Lung microvascular endothelial cell (primary cell): ENCODE results near the gene ANLN. TPM values are rescaled to one million over a fixed set of nuclear protein-coding genes. Genes with fewer than 3 reads are reported as not detected.
"Not testable (repeated sequence)": the region's sequence is repeated elsewhere in the genome, so short reads cannot be mapped to it uniquely, and the experiment has no call there.

Experiments
- DNase-seq, 2 donors: peaks; one replicate each; pipeline versions ENCODE4 v3.0.0 to v3.0.0-alpha.2; 2010; ENCODE audit warnings: low read depth in 2 of 2
- total RNA-seq: library from RNA; depleted of rRNA; stranded (reverse); fragments of >200 nt; gene quantifications from 2 replicates; pipeline ENCODE4 v1.2.1, GENCODE V29; 2014

Gene ANLN
- total RNA-seq, 1 donor from 2014 or later = 6.3 TPM

DNA sequence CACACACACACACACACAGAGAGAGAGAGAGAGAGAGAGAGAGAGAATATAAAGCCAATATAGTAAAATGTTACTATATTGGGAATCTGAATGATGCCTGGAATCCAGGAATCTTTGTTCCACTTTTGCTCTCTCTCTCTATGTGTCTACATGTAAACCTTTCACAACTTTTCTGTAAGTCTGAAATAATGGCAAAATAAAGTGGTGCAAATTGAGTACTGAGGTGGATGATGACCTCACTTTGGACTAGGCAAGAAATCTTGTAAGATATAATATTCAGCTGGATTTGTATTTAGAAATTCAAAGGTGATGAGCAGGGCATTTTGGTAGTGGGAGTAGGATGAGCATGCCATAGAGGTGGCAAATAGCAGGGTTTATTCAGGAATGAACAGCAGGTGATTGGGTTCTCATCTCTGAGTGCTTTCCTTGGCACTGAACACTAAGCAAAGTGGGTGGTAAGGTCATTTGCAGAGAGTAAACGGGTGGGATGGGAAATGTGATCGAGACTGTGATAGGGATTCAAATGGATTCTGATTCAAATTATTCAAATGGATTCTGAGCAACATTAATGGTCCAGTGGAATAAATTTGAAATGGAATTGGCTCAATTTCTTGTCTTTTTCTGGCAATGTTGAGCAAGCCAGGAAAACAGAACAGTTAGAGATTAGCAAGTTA, 9.7 kb upstream of the ANLN start:
- no peak for DNase-seq

DNA sequence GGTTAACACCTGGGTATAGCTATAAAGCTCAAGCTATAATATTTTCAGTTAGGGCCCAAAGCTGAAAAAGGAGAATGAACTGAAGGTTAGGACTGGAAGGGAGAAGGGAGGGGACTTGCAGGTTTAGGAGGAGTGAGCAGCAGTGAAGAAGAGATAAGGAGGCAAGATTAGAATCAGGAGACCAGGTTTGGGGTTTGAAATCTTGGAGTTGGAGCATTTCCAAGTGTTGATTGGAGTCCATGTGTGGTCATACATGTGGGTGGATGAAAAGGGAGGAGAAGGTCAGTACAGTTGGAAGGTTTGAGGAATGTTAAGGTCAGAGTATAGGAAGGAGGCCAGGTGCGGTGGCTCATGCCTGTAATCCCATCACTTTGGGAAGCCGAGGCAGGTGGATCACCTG, 8.6 kb upstream of the ANLN start:
- DNase-seq = no peak

DNA sequence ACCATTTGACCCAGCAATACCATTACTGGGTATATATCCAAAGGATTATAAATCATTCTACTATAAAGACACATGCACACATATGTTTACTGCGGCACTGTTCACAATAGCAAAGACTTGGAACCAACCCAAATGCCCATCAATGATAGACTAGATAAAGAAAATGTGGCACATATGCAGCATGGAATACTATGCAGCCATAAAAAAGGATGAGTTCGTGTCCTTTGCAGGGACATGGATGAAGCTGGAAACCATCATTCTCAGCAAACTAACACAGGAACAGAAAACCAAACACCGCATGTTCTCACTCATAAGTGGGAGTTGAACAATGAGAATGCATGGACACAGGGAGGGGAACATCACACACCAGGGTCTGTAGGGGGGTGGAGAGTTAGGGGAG, 6.4 kb upstream of the ANLN start:
- DNase-seq = not testable (repeated sequence)

DNA sequence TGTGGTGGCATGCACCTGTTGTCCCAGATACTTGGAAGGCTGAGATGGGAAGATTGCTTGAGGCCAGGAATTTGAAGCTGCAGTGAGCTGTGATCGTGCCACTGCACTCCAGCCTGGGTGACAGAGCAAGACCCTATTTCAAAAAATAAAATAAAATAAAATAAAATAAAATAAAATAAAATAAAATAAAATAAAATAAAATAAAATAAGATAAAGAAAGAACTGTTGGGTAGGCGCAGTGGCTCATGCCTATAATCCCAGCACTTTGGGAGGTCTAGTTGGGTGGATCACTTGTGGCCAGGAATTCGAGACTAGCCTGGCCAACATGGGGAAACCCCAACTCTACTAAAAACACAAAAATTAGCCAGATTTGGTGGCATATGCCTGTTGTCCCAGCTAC, 4.0 kb upstream of the ANLN start:
- not testable (repeated sequence) for DNase-seq

DNA sequence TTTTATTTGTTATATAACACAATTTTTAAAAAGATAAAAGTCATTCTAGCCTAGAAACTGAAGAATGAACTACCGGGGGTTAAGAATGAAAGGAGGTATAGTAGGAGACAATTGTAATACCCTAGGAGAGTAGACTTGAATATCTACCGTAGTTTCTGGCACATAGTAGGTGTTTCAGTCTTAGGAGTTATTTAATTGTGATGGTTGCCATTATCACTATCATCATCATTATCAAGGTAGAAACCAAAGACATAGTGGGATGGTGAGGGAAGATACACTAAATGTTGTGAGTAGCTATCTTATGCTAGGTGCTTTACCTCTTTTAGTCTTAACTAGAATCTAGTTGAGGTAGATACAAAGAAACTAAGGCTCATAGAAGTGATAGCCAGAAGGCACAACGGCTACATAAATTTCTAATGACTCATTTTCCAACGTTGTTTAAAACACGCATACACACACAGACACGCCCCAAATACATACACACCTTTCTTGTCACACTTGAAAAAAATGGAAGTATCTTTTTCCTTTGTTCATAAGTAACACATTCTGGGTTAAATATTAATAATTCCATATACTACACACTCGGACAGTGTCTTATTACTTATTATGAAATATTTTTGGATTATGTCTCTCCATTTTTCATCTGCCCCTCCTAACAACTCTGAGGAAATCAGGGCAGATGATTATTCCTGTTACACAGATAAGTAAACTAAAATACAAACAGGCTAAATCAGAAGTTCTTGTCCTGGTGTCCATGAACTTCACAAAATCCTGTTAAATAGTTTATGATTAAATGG, 2.0 kb upstream of the ANLN start:
- no peak for DNase-seq

DNA sequence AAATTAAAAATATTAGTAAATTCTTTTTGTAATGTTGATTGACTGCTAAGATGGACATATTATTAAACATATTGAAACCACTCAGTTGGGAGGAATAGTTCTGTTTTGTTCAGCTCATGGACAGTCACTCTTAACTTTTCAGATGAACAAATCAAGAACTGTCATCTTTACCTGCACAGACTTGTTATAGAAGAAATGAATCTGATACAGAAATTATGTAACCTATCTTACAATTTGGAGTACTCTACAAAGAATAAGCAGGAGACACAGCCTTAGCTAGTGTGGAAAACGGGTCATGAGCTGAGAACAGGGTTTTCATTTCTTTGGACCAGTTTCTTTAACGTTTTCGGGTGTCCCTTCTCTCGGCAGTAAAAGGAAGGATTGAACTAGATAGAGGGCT, 1.2 kb upstream of the ANLN start:
- DNase-seq = no peak

DNA sequence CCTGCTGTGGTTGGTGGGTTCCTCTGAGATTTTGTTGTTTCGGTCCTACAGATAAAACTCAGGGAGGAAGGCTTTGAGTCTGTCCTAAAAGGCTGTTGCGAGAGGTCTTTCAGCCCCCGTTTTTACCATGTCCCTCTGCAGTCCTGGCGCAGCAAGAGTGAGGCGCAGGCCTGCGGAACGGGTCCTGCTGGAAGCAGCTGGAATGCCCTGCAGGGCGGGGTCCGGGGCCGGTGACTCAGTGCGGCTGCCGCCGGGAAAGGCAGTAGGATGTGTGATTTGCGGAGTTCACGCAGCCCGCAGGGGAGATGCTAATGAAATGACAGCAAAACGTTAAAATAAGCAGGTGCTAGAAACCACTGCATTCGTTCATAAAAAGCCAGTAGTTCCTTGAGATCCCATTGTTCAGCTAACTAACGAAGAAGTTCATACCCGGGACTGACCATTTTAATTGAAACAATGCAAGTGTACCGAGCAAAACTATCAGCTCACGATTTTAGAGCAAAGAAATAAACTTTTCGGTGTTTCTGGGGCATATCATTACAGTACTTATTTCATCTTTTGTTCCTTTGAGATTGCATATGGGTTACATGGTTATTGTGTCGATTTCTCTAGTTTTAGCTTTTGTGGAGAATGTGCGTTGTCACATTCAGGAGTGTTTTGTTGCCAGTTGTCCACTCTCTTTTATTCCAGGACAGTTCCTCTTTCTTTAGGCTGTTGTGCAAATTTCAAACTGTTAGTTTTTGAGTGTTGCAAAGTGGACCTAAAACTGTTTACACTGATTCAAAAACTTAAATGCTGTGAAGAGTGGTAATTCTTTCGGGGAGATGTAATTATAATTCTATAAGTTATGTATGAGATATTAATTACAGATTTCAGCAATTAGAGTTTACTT, 783 bp downstream of the ANLN start:
- peak; percentile 88 to 90 for DNase-seq

DNA sequence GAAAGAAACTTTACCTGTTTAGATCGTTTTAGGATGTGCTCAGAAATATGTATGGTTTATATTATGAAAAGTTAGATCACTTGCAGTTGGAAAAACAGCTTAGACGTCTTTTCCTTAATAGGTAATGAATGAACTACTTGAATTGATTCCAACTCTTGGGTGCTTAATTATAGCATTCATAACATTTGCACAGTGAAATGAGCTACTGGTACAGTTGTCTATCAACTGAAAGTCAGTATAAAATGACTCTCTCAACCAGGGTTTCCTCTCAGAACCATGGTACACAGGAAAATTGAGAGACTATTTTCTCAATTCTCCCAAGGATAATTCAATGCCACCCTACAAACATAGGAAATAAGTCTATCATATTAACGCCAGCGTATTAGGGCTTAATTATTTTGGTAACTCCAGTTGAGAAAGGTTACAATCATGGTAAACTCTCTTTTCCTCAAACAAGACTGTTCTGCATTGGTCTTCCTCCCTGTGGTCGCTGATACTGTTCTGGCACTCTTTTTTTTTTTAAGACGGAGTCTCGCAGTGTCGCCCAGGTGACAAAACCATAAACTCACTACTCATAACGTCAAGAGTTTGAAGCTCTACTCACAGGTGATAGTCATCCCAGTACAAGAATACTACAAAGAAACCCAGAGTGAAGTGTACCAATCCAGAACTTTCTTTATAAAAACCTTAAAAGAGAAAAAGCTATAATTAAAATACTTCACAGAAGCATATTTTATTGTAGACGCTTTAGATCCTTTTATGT, 2.0 kb downstream of the ANLN start:
- DNase-seq = peak in 1 of 2 donors; percentile 17

DNA sequence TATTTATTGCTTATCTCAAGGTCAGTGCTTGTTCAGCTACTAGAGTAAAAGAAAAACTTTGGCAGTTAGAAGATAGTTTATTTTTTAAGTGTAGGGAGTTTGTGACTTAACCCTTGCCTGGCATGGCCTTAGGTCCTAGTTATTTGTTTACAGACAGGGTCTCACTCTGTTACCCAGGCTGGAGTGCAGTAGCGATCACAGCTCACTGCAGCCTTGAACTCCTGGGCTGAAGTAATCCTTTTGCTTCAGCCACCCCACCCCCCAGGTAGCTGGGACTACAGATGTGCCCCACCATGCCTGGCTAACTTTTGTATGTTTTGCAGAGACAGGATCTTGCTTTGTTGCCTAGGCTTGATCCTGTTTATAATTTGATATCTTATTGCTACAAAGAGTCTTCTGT, 4.2 kb downstream of the ANLN start:
- no peak for DNase-seq

DNA sequence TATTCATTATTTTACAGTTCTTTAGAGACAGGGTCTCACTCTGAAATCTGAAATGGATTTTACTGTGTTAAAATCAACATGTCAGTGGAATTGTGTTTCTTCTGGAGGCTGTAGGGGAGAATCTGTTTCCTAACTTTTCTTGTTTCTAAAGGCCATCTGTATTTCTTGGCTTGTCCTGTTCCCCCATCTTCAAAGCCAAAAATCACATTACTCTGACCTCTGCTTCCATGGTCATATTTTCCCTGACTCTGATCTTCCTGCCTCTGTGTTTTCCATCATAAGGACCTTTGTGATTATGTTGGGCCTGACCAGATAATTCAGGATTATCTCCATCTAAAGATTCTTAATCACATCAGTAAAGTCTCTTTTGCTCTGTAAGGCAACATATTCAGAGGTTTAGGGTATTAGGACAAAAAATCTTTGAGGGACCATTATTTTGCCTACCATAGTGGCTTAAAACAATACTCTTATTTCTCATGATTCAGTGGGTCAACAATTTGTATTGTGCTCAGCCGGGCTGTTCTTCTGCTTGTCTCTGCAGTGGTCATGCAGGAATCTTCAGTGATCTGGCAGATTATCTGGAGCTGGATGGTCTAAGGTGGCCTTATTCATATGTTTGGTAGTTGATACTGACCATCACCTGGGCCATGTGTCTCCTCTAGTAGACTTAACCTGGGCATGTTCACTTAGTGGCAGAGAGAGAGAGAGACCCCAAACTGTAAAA, 5.7 kb downstream of the ANLN start:
- peak in 1 of 2 donors; percentile 91 for DNase-seq

DNA sequence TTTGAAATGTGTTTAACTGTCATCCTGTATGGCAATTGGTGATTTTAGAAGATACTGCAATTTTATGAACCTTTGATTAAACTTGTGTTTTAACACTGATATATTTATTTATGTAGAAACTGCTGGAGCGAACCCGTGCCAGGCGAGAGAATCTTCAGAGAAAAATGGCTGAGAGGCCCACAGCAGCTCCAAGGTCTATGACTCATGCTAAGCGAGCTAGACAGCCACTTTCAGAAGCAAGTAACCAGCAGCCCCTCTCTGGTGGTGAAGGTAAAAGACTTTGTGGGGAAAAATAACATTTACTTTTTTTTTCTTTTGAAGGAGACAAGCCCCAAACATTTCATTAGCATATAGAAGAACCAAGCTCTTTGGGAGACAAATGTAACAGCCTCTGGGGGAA, 6.5 kb downstream of the ANLN start:
- DNase-seq = peak in 1 of 2 donors; percentile 47

DNA sequence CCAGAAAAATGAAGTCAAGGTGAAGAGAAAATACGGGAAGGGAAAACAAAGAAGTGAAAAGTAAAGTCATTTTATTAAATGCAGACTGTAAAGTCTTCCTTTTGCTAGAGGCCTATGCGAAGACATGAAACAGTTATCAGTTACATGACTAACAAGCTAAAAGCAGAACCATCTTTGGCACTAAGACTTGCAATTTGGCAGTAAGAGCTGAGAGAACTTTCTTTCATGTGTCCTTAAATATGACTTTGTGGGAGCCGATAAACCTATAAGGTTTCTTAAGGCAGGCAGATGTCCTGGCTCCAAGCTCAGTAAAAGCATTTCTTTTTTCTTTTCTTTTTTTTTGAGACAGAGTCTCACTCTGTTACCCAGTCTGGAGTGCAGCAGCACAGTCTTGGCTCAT, 10.4 kb downstream of the ANLN start:
- DNase-seq = no peak

DNA sequence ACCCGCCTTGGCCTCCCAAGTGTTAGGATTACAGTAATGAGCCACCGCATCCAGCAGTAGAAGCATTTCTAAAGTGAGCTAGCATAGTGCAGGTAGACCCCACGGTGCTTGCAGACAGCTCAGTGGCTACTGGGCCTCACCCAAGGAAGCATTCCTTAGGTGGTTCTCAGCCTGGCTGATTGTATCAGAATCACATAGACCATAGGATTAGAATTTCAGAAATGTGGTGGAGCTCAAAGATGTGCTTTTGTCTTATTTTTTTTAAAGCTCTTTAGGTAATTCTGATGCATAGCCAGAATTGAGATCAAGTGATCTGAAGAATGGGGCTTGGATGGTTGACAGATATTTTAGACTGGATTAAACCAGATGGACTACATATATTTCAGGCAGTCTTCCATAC, 10.9 kb downstream of the ANLN start:
- no peak for DNase-seq

DNA sequence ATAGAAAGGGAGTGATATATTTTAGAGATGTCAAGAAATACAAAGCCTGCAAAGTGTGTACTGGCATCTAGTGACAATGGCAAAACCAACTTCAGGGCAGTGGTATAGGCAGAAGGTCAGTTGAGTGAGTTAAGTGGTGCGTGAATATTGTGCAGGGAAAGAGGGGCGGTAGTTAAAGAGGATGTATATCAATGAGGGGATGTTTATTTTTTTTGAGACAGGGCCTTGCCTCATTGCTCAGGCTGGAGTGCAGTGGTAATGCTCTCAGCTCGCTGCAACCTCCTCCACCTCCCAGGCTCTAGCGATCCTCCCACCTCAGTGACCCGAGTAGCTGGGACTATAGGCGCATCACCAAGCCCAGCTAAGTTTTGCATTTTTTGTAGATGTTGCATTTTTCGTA, 13.8 kb downstream of the ANLN start:
- DNase-seq = no peak

DNA sequence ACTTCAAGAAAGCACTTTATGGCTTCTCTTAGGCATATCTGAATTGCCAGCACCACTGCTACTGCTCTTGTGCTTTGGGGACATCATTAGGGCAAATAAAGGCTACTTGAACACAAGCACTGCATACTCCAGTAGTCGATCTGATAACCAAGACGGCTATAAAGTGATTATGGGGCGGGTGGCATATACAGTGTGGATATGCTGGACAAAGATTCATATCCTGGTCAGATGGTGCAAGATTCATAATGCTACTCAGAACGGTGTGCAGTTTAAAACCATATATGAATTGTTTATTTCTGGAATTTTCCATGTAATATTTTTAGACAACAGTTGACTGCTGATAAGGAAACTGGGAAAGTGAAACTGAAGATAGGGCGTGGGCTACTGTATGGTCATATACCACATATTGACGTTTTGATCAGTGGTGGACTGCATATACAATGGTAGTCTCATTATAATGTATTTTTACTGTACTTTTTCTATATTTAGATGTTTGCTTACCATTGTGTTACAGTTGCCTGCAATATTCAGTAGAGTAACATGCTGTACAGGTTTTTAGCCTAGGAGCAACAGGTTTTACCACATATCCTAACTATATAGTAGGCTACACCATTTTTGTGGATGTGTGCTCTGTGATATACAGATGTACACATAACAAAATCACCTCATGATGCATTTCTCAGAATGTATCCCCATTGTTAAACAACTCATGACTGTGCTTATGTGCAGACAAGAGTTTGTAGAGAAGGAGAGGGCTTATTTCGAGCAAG, 15.2 kb downstream of the ANLN start:
- DNase-seq = peak; percentile 17 to 31

DNA sequence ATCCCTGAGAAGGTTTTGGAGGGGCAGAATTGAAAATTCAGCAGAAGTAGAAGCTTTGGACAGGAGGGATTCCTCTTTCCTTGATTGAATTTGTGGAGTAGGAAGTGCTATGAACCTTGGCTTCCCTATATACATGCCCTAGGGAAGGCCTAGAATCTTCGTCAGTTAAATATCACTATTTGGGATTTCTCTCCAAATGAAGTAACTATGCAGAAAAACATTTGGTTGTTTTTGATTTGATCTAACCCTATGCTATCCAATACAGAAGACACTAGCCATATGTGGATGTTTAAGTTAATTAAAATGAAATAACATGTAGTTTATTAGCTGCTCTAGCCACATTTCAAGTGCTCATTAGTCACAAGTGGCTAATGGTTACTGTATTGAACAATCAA, 15.7 kb downstream of the ANLN start:
- no peak for DNase-seq

DNA sequence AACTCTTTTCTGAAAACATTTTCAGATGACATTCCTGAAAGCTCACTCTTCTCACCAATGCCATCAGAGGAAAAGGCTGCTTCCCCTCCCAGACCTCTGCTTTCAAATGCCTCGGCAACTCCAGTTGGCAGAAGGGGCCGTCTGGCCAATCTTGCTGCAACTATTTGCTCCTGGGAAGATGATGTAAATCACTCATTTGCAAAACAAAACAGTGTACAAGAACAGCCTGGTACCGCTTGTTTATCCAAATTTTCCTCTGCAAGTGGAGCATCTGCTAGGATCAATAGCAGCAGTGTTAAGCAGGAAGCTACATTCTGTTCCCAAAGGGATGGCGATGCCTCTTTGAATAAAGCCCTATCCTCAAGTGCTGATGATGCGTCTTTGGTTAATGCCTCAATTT, 16.5 kb downstream of the ANLN start:
- DNase-seq = no peak

DNA sequence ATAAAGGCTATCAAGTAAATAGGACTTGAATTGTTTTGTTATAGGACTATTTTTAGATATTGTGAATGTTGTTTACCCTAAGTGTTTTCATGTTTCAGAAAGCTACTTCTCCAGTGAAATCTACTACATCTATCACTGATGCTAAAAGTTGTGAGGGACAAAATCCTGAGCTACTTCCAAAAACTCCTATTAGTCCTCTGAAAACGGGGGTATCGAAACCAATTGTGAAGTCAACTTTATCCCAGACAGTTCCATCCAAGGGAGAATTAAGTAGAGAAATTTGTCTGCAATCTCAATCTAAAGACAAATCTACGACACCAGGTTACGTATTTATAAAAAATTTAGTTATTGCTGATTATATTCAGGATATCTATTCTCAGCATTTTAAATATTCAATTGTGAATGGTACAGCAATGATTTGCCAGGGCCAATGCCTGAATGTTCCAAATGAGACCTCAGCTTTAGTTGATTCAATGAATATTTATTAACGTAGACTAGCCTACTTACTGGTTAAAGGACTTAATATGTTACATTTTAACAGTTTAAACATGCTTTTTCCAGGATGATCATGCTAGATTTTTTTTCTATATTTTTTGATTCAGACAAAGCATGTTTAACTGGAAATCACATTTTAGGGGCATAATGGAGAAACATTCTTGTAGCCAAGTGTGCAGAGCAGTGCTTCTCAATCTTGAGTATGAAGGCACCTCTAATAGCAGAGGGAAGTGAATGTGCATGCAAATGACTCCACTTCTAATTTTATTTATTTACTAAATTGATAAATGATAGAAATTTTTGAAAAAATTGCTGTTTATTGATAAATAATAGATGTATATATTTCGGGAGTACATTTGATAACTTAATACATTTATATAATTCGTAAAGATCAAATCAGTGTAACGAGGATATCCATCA, 18.2 kb downstream of the ANLN start:
- DNase-seq = no peak

DNA sequence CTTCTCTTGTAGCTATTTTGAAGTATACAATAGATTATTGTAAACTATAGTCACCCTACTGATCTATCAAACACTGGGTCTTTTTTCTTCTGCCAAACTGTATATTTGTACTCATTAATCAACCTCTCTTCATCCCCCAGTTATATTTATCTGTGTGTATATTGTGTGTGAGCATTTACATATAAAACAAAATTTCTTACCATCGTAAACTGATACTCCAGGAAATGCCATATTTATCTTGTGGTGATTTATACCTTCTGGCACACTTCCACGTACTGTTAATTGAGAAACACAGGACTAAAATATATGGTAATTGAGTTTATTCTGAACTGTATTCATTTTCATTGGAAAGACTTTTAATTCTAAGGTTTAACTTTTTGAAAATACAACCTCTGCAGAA, 18.9 kb downstream of the ANLN start:
- DNase-seq = peak in 1 of 2 donors; percentile 45
